Stimulated activated CD8-positive, alpha-beta memory T cell treated with anti-CD3 and anti-CD28 coated beads, Interleukin-7, amount 100 ng/mL, for 24 hours (primary cell): ENCODE data around the gene PLPP7.
A peak's percentile ranks its signal among the peaks of the same experiment; 100 is the strongest.
"Not testable (repeated sequence)": the region's sequence is repeated elsewhere in the genome, so short reads cannot be mapped to it uniquely, and the experiment has no call there.

ENCODE experiments used
- DNase-seq: peaks from one replicate; pipeline ENCODE4 v3.0.0-alpha.2; 2020; ENCODE audit warnings: low read depth

PLPP7 gene

GRCh38 chr9:131266266-131267229 lies 23.0 kb upstream of the PLPP7 start:
- DNase-seq = no peak

GRCh38 chr9:131270171-131271015 lies 19.1 kb upstream of the PLPP7 start:
- DNase-seq = no peak

GRCh38 chr9:131271016-131271273 lies 18.6 kb upstream of the PLPP7 start:
- not testable (repeated sequence) for DNase-seq

- DNase-seq = no peak
Observed at GRCh38 chr9:131271506-131271931, 18.0 kb upstream of the PLPP7 start.

- DNase-seq = no peak
Observed at GRCh38 chr9:131272212-131272611, 17.3 kb upstream of the PLPP7 start.

GRCh38 chr9:131273146-131273855 lies 16.2 kb upstream of the PLPP7 start:
- no peak for DNase-seq

- no peak for DNase-seq
Observed at GRCh38 chr9:131273856-131274673, 15.5 kb upstream of the PLPP7 start.

- no peak for DNase-seq
Observed at GRCh38 chr9:131274674-131275331, 14.7 kb upstream of the PLPP7 start.

GRCh38 chr9:131275332-131276093 lies 14.0 kb upstream of the PLPP7 start:
- DNase-seq = no peak

- no peak for DNase-seq
Observed at GRCh38 chr9:131276094-131276888, 13.2 kb upstream of the PLPP7 start, which contains the start of gene FAM78A. TSS of gene FAM78A (minus strand) at chr9:131276510. CDS start at chr9:131276179, 331 bp downstream.

- no peak for DNase-seq
Observed at GRCh38 chr9:131276891-131277286, 12.6 kb upstream of the PLPP7 start.

GRCh38 chr9:131277287-131277909 lies 12.1 kb upstream of the PLPP7 start:
- no peak for DNase-seq

GRCh38 chr9:131277910-131278701 lies 11.4 kb upstream of the PLPP7 start:
- DNase-seq = peak; percentile 49

GRCh38 chr9:131278702-131279111 lies 10.8 kb upstream of the PLPP7 start:
- DNase-seq = no peak

- no peak for DNase-seq
Observed at GRCh38 chr9:131279196-131279862, 10.2 kb upstream of the PLPP7 start.

- DNase-seq = no peak
Observed at GRCh38 chr9:131279863-131280570, 9.5 kb upstream of the PLPP7 start.

GRCh38 chr9:131280660-131281059 lies 8.9 kb upstream of the PLPP7 start:
- DNase-seq = no peak
